BLaER1 (cell line): ENCODE measurements around the gene SDK2.

Experiments used
- H3K27ac ChIP-seq: shearing (Covaris generic); formaldehyde crosslinking; 2 replicates; pipeline ENCODE4 v1.8.1; 2022
- H3K27me3 ChIP-seq: shearing (Covaris generic); formaldehyde crosslinking; 2 replicates; pipeline ENCODE4 v1.8.1; 2022
- H3K36me3 ChIP-seq: shearing (Covaris generic); formaldehyde crosslinking; 2 replicates; pipeline ENCODE4 v1.8.1; 2022
- H3K4me1 ChIP-seq: shearing (Covaris generic); formaldehyde crosslinking; 2 replicates; pipeline ENCODE4 v1.8.1; 2022
- H3K4me2 ChIP-seq: shearing (Covaris generic); formaldehyde crosslinking; 2 replicates; pipeline ENCODE4 v1.8.1; 2022
- H3K4me3 ChIP-seq: shearing (Covaris generic); formaldehyde crosslinking; 2 replicates; pipeline ENCODE4 v1.8.1; 2022
- H3K9ac ChIP-seq: shearing (Covaris generic); formaldehyde crosslinking; 2 replicates; pipeline ENCODE4 v1.8.1; 2022
- H3K9me3 ChIP-seq: shearing (Covaris generic); formaldehyde crosslinking; 2 replicates; pipeline ENCODE4 v1.8.1; 2022
- H4K20me1 ChIP-seq: shearing (Covaris generic); formaldehyde crosslinking; 2 replicates; pipeline ENCODE4 v1.8.1; 2022
- Cebpa-rat ChIP-seq: shearing (Covaris generic); IDR thresholded peaks from 2 replicates; pipeline ENCODE4 v1.8.1; 2022

The SDK2 gene

GRCh38 chr17:73652886-73653480 is 8.7 kb upstream of the SDK2 start:
- no peaks in the 10 kb centered on the region for H3K36me3 ChIP-seq
- no peak overlapping the region for H3K27ac ChIP-seq
- peaks cover 24% of the 10 kb centered on the region for H3K9me3 ChIP-seq
- no peak overlapping the region for H3K9ac ChIP-seq
- no peaks in the 10 kb centered on the region for H3K4me1 ChIP-seq
- TF ChIP-seq Cebpa-rat = no peak
- no peak overlapping the region for H3K4me3 ChIP-seq
- no peak overlapping the region for H3K4me2 ChIP-seq
- H3K27me3 ChIP-seq = no peaks in the 10 kb centered on the region
- H4K20me1 ChIP-seq = no peaks in the 10 kb centered on the region

DNA sequence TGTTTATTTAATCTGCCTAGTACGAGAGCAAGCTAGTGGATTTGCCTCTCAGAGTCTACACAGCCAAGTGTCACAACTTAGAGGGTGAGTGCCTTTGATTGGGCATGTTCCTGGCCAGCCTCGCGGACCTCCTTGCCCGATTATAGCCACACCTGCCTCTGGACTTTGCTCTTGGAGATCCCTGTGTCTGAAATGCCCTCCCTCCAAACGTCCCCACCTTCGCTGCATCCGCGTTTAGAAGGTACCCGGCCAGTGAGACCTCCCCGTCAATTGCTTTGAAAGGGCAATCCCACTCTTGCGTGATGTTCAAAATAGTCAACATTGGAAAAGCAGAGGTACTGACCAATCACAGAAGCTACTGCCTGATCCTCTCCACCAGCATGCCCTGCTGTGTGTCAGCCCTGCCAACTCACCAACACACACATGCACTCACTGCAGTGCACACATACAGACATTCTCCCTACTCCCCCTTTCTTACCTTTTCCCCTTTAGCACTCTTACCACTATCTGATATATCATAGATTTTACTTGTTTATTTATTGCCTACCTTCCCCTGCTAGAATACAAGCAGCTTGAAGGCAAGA is 6.5 kb upstream of the SDK2 start:
- peaks cover 17% of the 10 kb centered on the region; the same call in 1 of the 2 replicates for H3K27me3 ChIP-seq
- TF ChIP-seq Cebpa-rat = no peak
- H3K27ac ChIP-seq = no peak overlapping the region
- H4K20me1 ChIP-seq = no peaks in the 10 kb centered on the region
- H3K9me3 ChIP-seq = peaks cover 24% of the 10 kb centered on the region
- H3K9ac ChIP-seq = no peak overlapping the region
- no peaks in the 10 kb centered on the region for H3K36me3 ChIP-seq
- H3K4me2 ChIP-seq = no peak overlapping the region
- H3K4me3 ChIP-seq = no peak overlapping the region
- H3K4me1 ChIP-seq = peaks cover under 1% of the 10 kb centered on the region; the same call in 1 of the 2 replicates

DNA sequence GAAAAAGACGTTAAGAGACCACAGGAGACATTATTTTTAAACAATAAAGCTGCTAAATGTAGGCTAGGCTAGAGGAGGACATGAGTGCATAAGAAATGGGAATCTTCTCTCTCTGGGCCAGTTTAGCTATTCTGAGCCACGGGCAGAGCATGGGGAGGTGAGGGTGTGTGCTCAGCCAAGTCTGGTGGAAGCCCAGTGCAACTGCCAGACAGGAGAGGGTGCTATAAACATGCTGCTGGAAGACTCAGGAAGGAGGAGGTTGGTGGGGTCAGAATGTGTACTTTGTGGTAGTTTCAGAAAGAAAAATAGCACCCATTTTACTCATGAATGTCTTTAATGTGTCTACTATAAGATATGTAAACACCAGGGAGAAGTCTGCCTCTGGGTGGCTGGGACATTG is 5.9 kb upstream of the SDK2 start:
- Histone ChIP-seq H3K4me2 (no peak overlapping the region), H3K27me3 (peaks cover 23% of the 10 kb centered on the region; the same call in 1 of the 2 replicates), H4K20me1 (no peaks in the 10 kb centered on the region), H3K9ac (no peak overlapping the region), H3K9me3 (peaks cover 24% of the 10 kb centered on the region), H3K4me3 (no peak overlapping the region), H3K4me1 (peaks cover 5% of the 10 kb centered on the region; the same call in 1 of the 2 replicates), H3K27ac (no peak overlapping the region), H3K36me3 (no peaks in the 10 kb centered on the region)
- no peak for TF ChIP-seq Cebpa-rat

- H3K27me3 ChIP-seq = peaks cover 35% of the 10 kb centered on the region
- peaks cover 5% of the 10 kb centered on the region; the same call in 1 of the 2 replicates for H3K4me1 ChIP-seq
- H3K4me3 ChIP-seq = no peak overlapping the region
- TF ChIP-seq Cebpa-rat = no peak
- H3K9ac ChIP-seq = no peak overlapping the region
- no peak overlapping the region for H3K27ac ChIP-seq
- H3K36me3 ChIP-seq = no peaks in the 10 kb centered on the region
- H3K9me3 ChIP-seq = peaks cover 13% of the 10 kb centered on the region
- no peak overlapping the region for H3K4me2 ChIP-seq
- H4K20me1 ChIP-seq = no peaks in the 10 kb centered on the region
These were observed 4.7 kb upstream of the SDK2 start for GRCh38 chr17:73648974-73649373.

GRCh38 chr17:73648543-73648820 is 4.2 kb upstream of the SDK2 start:
- TF ChIP-seq Cebpa-rat = no peak
- peaks cover 2% of the 10 kb centered on the region for H4K20me1 ChIP-seq
- H3K27ac ChIP-seq = no peak overlapping the region
- H3K4me3 ChIP-seq = no peak overlapping the region
- H3K4me2 ChIP-seq = no peak overlapping the region
- H3K9ac ChIP-seq = no peak overlapping the region
- no peaks in the 10 kb centered on the region for H3K36me3 ChIP-seq
- peaks cover 39% of the 10 kb centered on the region for H3K27me3 ChIP-seq
- H3K9me3 ChIP-seq = peaks cover 8% of the 10 kb centered on the region
- peaks cover 7% of the 10 kb centered on the region for H3K4me1 ChIP-seq

DNA sequence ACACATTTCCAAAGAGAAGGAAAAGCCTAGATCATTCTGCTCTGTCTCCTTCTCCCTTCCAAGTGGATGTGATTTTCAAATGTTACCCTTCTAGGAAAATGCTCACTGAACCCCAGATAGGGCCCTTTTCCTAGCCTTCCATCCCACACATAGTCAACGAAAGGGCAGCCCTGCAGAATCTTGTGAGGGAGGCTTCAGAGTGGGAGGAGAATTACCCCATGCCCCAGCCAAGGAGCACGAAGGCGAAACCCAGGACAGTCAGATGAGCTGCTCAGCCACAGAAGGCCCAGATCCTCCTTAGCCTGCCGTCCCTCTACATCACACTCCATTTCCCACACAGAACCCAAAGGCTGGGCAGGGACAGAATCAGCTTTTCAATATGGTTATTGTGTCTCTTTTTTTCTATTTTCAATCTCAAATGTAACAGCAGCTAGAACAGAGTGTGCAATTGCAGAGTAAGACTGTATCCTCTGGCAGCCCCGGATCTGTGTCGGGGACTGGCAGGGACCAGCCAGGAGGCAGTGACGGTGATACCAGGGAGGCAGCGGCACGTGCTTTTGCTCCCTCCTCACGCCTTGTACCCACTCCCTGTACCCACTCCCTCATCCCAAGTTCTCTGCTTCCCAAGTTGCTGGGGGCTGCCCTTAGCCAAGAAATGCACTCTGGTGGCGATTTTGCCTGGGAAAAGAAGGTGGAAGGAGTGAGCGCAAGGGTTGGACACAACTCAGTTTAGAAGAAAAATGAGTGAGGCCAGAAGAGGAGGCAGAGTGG is 3.7 kb upstream of the SDK2 start:
- no peak overlapping the region for H3K9ac ChIP-seq
- peaks cover 3% of the 10 kb centered on the region for H3K9me3 ChIP-seq
- H3K27me3 ChIP-seq = peaks cover 45% of the 10 kb centered on the region
- H3K27ac ChIP-seq = no peak overlapping the region
- no peak for TF ChIP-seq Cebpa-rat
- H4K20me1 ChIP-seq = peaks cover 7% of the 10 kb centered on the region
- H3K4me2 ChIP-seq = no peak overlapping the region
- no peak overlapping the region for H3K4me3 ChIP-seq
- no peaks in the 10 kb centered on the region for H3K36me3 ChIP-seq
- peaks cover 11% of the 10 kb centered on the region for H3K4me1 ChIP-seq

GRCh38 chr17:73647301-73647695 is 3.1 kb upstream of the SDK2 start:
- peaks cover 51% of the 10 kb centered on the region for H3K27me3 ChIP-seq
- no peak overlapping the region for H3K27ac ChIP-seq
- no peaks in the 10 kb centered on the region for H3K9me3 ChIP-seq
- peaks cover 18% of the 10 kb centered on the region for H3K4me1 ChIP-seq
- no peak overlapping the region for H3K9ac ChIP-seq
- H3K36me3 ChIP-seq = no peaks in the 10 kb centered on the region
- TF ChIP-seq Cebpa-rat = no peak
- no peak overlapping the region for H3K4me3 ChIP-seq
- H4K20me1 ChIP-seq = peaks cover 13% of the 10 kb centered on the region
- no peak overlapping the region for H3K4me2 ChIP-seq

DNA sequence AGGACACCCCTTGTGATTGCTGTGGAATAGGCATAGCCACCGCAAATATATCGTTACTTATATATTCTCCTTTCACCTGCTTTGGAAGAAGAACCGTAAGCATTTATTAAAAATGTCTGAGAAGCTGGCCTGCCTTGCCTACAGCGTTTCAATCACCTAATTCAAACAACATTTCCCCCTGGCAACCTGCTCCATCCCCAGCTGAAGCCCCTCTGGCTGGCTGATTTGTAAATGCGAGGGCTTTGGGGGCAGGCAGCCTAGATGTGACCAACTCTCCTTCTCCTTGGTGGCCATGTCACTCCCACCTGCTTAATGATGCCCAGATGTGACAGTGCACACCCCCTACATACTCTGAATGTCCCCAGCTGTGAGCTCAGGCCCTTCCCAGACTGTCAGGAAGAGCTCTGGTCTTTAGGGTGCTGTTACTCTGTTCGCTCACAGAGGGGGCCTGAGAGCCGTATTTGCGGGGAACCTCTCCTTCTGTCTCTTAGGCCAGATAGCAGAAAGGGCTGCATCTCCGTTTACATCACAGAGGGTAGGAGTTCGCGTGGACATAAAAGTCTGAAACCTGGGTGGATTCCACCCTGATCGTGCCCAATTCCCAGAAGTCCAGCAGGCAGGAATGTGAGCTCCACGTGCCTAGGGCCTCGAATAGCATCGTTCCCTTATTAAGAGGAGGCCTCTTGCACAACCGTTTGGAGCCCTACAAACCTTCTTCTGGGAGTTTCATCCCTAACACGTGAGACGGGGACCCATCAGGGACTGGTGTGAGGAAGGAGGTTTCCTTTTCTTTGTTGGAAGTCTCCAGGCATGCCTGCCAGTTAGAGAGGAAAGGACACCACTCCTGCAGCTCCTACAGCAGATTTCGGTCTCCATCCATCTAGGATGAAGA is 2.4 kb upstream of the SDK2 start:
- H3K4me3 ChIP-seq = no peak overlapping the region
- no peak overlapping the region for H3K27ac ChIP-seq
- peaks cover 20% of the 10 kb centered on the region for H4K20me1 ChIP-seq
- H3K27me3 ChIP-seq = peaks cover 58% of the 10 kb centered on the region
- H3K9me3 ChIP-seq = no peaks in the 10 kb centered on the region
- TF ChIP-seq Cebpa-rat = no peak
- H3K4me1 ChIP-seq = peaks cover 24% of the 10 kb centered on the region
- H3K9ac ChIP-seq = no peak overlapping the region
- H3K4me2 ChIP-seq = peak overlapping the region; percentile 20; the same call in 1 of the 2 replicates
- H3K36me3 ChIP-seq = no peaks in the 10 kb centered on the region

DNA sequence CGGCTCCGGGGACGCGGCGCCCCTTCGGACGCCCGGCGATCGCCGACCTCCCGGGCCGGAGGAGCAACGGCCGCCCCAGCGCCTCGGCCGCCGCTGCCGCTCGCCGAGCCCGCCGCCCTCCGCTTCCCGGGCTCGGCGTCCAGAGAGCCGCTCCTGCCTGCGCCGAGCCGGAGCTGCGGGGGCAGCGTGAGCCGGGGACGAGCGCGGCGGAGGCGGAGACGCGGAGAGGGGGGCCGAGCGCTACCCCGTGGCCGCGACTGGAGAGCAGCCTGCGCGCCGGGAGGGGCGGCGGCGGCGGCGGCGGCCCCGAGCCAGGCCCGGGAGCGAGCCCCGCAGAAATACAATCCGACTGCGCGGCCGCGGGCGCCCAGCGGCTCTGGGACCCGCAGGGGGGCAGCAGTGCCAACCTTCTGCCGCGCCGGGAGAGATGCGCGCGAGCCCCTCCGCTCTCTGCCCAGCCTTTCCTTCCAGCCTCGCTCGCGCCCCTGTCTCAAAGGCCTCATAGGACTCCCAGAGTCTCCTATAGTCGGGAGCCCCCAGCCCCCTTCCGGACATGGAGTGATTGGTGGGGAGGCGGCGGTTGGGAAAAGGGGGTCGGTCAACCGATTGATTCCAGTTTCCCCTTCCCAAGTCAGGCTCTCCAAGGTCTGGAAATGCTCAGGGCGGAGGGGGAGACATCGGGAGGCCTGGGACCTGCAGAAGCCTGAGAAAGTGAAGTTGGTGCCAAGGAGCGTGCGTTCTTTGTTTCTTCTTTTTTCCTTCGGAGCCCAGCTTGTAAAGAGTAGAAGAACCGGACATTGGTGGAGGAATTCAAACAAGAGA is 1.0 kb upstream of the SDK2 start:
- no peak for TF ChIP-seq Cebpa-rat
- Histone ChIP-seq H3K27me3 (peaks cover 60% of the 10 kb centered on the region), H3K4me3 (peak overlapping the region; percentile 83), H3K9me3 (no peaks in the 10 kb centered on the region), H3K4me2 (peak overlapping the region; percentile 91), H3K36me3 (no peaks in the 10 kb centered on the region), H4K20me1 (peaks cover 34% of the 10 kb centered on the region), H3K4me1 (peaks cover 35% of the 10 kb centered on the region), H3K9ac (peak overlapping the region; percentile 74), H3K27ac (peak overlapping the region; percentile 22; the same call in 1 of the 2 replicates)
